ENCODE results near the gene PHKG1. TPM values are rescaled to one million over a fixed set of nuclear protein-coding genes. Genes with fewer than 3 reads are reported as not detected.
"Not testable (repeated sequence)": the region's sequence is repeated elsewhere in the genome, so short reads cannot be mapped to it uniquely, and the experiment has no call there.

PHKG1 gene
- total RNA-seq, 1 experiment from 2014 or later, result 0.22 TPM

- Histone ChIP-seq H3K9me2 (replicated peaks; ENCODE audit: insufficient read depth, low read length) (no peaks in the 10 kb centered on the region), H3K36me3 (ENCODE audit: insufficient read depth, low read length) (peaks cover 5% of the 10 kb centered on the region; the same call in 1 of the 2 replicates), H4K20me1 (ENCODE audit: insufficient read depth, low read depth, low read length) (no peaks in the 10 kb centered on the region), H3K79me2 (ENCODE audit: low read length) (peaks cover 34% of the 10 kb centered on the region), H3K4me1 (ENCODE audit: low read length) (no peaks in the 10 kb centered on the region), H3K4me2 (ENCODE audit: low read depth, low read length, poor library complexity, severe bottlenecking) (no peak overlapping the region), H2AFZ (ENCODE audit: low read length) (no peak overlapping the region), H3K4me3 (ENCODE audit: low read length) (no peak overlapping the region), H3K27ac (ENCODE audit: low read length) (no peak overlapping the region), H3K9ac (ENCODE audit: low read length) (no peak overlapping the region), H3K27me3 (ENCODE audit: low read length) (no peaks in the 10 kb centered on the region), H3K9me3 (ENCODE audit: low read length) (no peaks in the 10 kb centered on the region)
- no peak for DNase-seq
Measured at GRCh38 chr7:56040730-56041129, 52.0 kb downstream of the PHKG1 start.

- no peaks in the 10 kb centered on the region for H3K9me3 ChIP-seq (ENCODE audit: low read length)
- peak overlapping the region; percentile 72 for H3K27ac ChIP-seq (ENCODE audit: low read length)
- H3K9ac ChIP-seq (ENCODE audit: low read length), result peak overlapping the region; percentile 66
- H3K9me2 ChIP-seq (replicated peaks; ENCODE audit: insufficient read depth, low read length), result no peaks in the 10 kb centered on the region
- no peaks in the 10 kb centered on the region for H4K20me1 ChIP-seq (ENCODE audit: insufficient read depth, low read depth, low read length)
- H3K36me3 ChIP-seq (ENCODE audit: insufficient read depth, low read length), result peaks cover 11% of the 10 kb centered on the region; the same call in 1 of the 2 replicates
- H3K4me2 ChIP-seq (ENCODE audit: low read depth, low read length, poor library complexity, severe bottlenecking), result peak overlapping the region; percentile 69
- peak overlapping the region; percentile 40; the same call in 1 of the 2 replicates for H2AFZ ChIP-seq (ENCODE audit: low read length)
- peak overlapping the region; percentile 64 for H3K4me3 ChIP-seq (ENCODE audit: low read length)
- peaks cover 13% of the 10 kb centered on the region; the same call in 1 of the 2 replicates for H3K79me2 ChIP-seq (ENCODE audit: low read length)
- peak; percentile 94 for DNase-seq
- H3K4me1 ChIP-seq (ENCODE audit: low read length), result peaks cover 8% of the 10 kb centered on the region
- H3K27me3 ChIP-seq (ENCODE audit: low read length), result no peaks in the 10 kb centered on the region
Measured at GRCh38 chr7:56033671-56034432, 58.9 kb downstream of the PHKG1 start.

- DNase-seq; H4K20me1 ChIP-seq (ENCODE audit: insufficient read depth, low read depth, low read length); H3K27ac ChIP-seq (ENCODE audit: low read length); H3K4me3 ChIP-seq (ENCODE audit: low read length); H3K9me3 ChIP-seq (ENCODE audit: low read length); H3K4me1 ChIP-seq (ENCODE audit: low read length); H3K27me3 ChIP-seq (ENCODE audit: low read length); H3K9ac ChIP-seq (ENCODE audit: low read length); H3K9me2 ChIP-seq (replicated peaks; ENCODE audit: insufficient read depth, low read length); H3K4me2 ChIP-seq (ENCODE audit: low read depth, low read length, poor library complexity, severe bottlenecking); H2AFZ ChIP-seq (ENCODE audit: low read length): not testable (repeated sequence)
- peaks cover 16% of the 10 kb centered on the region; the same call in 1 of the 2 replicates for H3K79me2 ChIP-seq (ENCODE audit: low read length)
- H3K36me3 ChIP-seq (ENCODE audit: insufficient read depth, low read length), result peaks cover 16% of the 10 kb centered on the region
Measured at GRCh38 chr7:56032578-56032977, 60.2 kb downstream of the PHKG1 start.

- DNase-seq; H3K27ac ChIP-seq (ENCODE audit: low read length); H3K9me3 ChIP-seq (ENCODE audit: low read length); H3K4me3 ChIP-seq (ENCODE audit: low read length); H2AFZ ChIP-seq (ENCODE audit: low read length); H3K9me2 ChIP-seq (replicated peaks; ENCODE audit: insufficient read depth, low read length); H3K9ac ChIP-seq (ENCODE audit: low read length); H3K4me2 ChIP-seq (ENCODE audit: low read depth, low read length, poor library complexity, severe bottlenecking); H4K20me1 ChIP-seq (ENCODE audit: insufficient read depth, low read depth, low read length); H3K4me1 ChIP-seq (ENCODE audit: low read length); H3K27me3 ChIP-seq (ENCODE audit: low read length): not testable (repeated sequence)
- Histone ChIP-seq H3K79me2 (ENCODE audit: low read length) (peaks cover 18% of the 10 kb centered on the region; the same call in 1 of the 2 replicates), H3K36me3 (ENCODE audit: insufficient read depth, low read length) (peaks cover 16% of the 10 kb centered on the region)
Measured at GRCh38 chr7:56031556-56031955, 61.2 kb downstream of the PHKG1 start.

- no peaks in the 10 kb centered on the region for H3K9me2 ChIP-seq (replicated peaks; ENCODE audit: insufficient read depth, low read length)
- DNase-seq, result no peak
- no peaks in the 10 kb centered on the region for H3K9me3 ChIP-seq (ENCODE audit: low read length)
- H2AFZ ChIP-seq (ENCODE audit: low read length), result no peak overlapping the region
- no peak overlapping the region for H3K4me3 ChIP-seq (ENCODE audit: low read length)
- H3K4me1 ChIP-seq (ENCODE audit: low read length), result peaks cover 8% of the 10 kb centered on the region
- peaks cover 13% of the 10 kb centered on the region; the same call in 1 of the 2 replicates for H3K79me2 ChIP-seq (ENCODE audit: low read length)
- H3K9ac ChIP-seq (ENCODE audit: low read length), result no peak overlapping the region
- no peaks in the 10 kb centered on the region for H4K20me1 ChIP-seq (ENCODE audit: insufficient read depth, low read depth, low read length)
- H3K27ac ChIP-seq (ENCODE audit: low read length), result no peak overlapping the region
- H3K27me3 ChIP-seq (ENCODE audit: low read length), result no peaks in the 10 kb centered on the region
- peaks cover 16% of the 10 kb centered on the region for H3K36me3 ChIP-seq (ENCODE audit: insufficient read depth, low read length)
- H3K4me2 ChIP-seq (ENCODE audit: low read depth, low read length, poor library complexity, severe bottlenecking), result no peak overlapping the region
Measured at GRCh38 chr7:56030340-56030739, 62.4 kb downstream of the PHKG1 start.

Small RNAs within 50 kb of the gene (small RNA-seq; reads per million reads assigned to genes)
- 0.79 reads per million, percentile 23 among the genes with 10 or more reads in this experiment for gene SNORA15
- 0.12 reads per million for gene SNORA22B

Other genes with a start within 250 kb of the PHKG1 start
- not detected in 2 replicates for gene SEPTIN14, start 230.2 kb downstream of the PHKG1 start, total RNA-seq (2014; rRNA removed; shearing (Covaris generic); ENCODE audit: low replicate concordance)
- 2.0 and 13.2 TPM in 2 replicates for gene ZNF713, start 205.5 kb downstream of the PHKG1 start, total RNA-seq (2014; rRNA removed; shearing (Covaris generic); ENCODE audit: low replicate concordance)
- 11.5 and 14.1 TPM in 2 replicates for gene MRPS17, start 141.1 kb downstream of the PHKG1 start, total RNA-seq (2014; rRNA removed; shearing (Covaris generic); ENCODE audit: low replicate concordance)
- gene NIPSNAP2, start 128.4 kb downstream of the PHKG1 start, total RNA-seq (2014; rRNA removed; shearing (Covaris generic); ENCODE audit: low replicate concordance), result 25.9 and 48.6 TPM in 2 replicates
- gene PSPH, start 41.5 kb downstream of the PHKG1 start, total RNA-seq (2014; rRNA removed; shearing (Covaris generic); ENCODE audit: low replicate concordance), result 121 and 200 TPM in 2 replicates
- 149 and 174 TPM in 2 replicates for gene CCT6A, start 41.2 kb downstream of the PHKG1 start, total RNA-seq (2014; rRNA removed; shearing (Covaris generic); ENCODE audit: low replicate concordance)
- 109 and 146 TPM in 2 replicates for gene SUMF2, start 28.7 kb downstream of the PHKG1 start, total RNA-seq (2014; rRNA removed; shearing (Covaris generic); ENCODE audit: low replicate concordance)
- gene CHCHD2, start 13.5 kb upstream of the PHKG1 start, total RNA-seq (2014; rRNA removed; shearing (Covaris generic); ENCODE audit: low replicate concordance), result 405 and 471 TPM in 2 replicates
- gene NUPR2, start 23.5 kb upstream of the PHKG1 start, total RNA-seq (2014; rRNA removed; shearing (Covaris generic); ENCODE audit: low replicate concordance), result not detected in 2 replicates

Data from Karpas-422 (cell line).